DND-41 (cell line): ENCODE measurements around the gene UBE3A.
"Not testable (repeated sequence)": the region's sequence is repeated elsewhere in the genome, so short reads cannot be mapped to it uniquely, and the experiment has no call there.

ENCODE experiments used
- CTCF ChIP-seq: IDR thresholded peaks from 2 replicates; pipeline ENCODE4 v1.5.1; 2012; ENCODE audit warnings: borderline replicate concordance, low read length, moderate library complexity, mild to moderate bottlenecking; ENCODE audit not compliant: poor library complexity, severe bottlenecking; ENCODE audit errors: extremely low read depth
- EZH2 ChIP-seq: IDR thresholded peaks from 3 replicates; pipeline ENCODE4 v1.6.1; 2012; ENCODE audit warnings: borderline replicate concordance, low read depth, mild to moderate bottlenecking, moderate library complexity, low read length, inconsistent platforms; ENCODE audit not compliant: severe bottlenecking

- TF ChIP-seq EZH2, CTCF: not testable (repeated sequence)
Measured at GRCh38 chr15:25409731-25410130, 29.1 kb downstream of the UBE3A start.
